Brain microvascular endothelial cell (primary cell): ENCODE results near the gene SGSM2.

Source experiments
- DNase-seq: peaks from one replicate; pipeline ENCODE4 v3.0.0-alpha.2; 2020
- H3K27ac ChIP-seq: fragments of 250-450 bp; sonication (Bioruptor Pico); 2 replicates; pipeline ENCODE4 v1.5.1; 2020; ENCODE audit warnings: mild to moderate bottlenecking, moderate library complexity
- H3K27me3 ChIP-seq: fragments of 250-450 bp; sonication (Bioruptor Pico); replicated peaks from 2 replicates; pipeline ENCODE4 v1.5.1; 2020; ENCODE audit warnings: mild to moderate bottlenecking
- H3K36me3 ChIP-seq: fragments of 250-450 bp; sonication (Bioruptor Pico); replicated peaks from 2 replicates; pipeline ENCODE4 v1.5.1; 2020; ENCODE audit warnings: mild to moderate bottlenecking
- H3K4me3 ChIP-seq: 2 replicates; pipeline ENCODE4 v1.5.1; 2011; ENCODE audit warnings: low read depth, mild to moderate bottlenecking, control low read depth, low read length, moderate library complexity
- CTCF ChIP-seq: IDR thresholded peaks from 2 replicates; pipeline ENCODE4 v1.5.1; 2011; ENCODE audit warnings: low read depth, mild to moderate bottlenecking, moderate library complexity, low read length, control low read depth, inconsistent platforms; ENCODE audit errors: missing control alignments
- in situ Hi-C: cut with HindIII; loops from 2 replicates; pipeline ENCODE4 v1.10.0; 2017; ENCODE audit warnings: low sequenced_read_pairs, low pct_ligation_motif_present

SGSM2 gene

GRCh38 chr17:2374549-2375285 is 37.4 kb downstream of the SGSM2 start:
- no peak for TF ChIP-seq CTCF
- no peak for DNase-seq
- in situ Hi-C loops, result no loop called here
- Histone ChIP-seq H3K4me3 (no peak overlapping the region), H3K36me3 (peaks cover 11% of the 10 kb centered on the region), H3K27me3 (no peaks in the 10 kb centered on the region), H3K27ac (no peak overlapping the region)

- TF ChIP-seq CTCF, result no peak
- Histone ChIP-seq H3K4me3 (no peak overlapping the region), H3K27me3 (no peaks in the 10 kb centered on the region), H3K36me3 (peaks cover 11% of the 10 kb centered on the region), H3K27ac (no peak overlapping the region)
- in situ Hi-C loops, result no loop called here
- DNase-seq, result no peak
Observed at GRCh38 chr17:2375406-2375805, 38.1 kb downstream of the SGSM2 start.

GRCh38 chr17:2376107-2376506 is 38.8 kb downstream of the SGSM2 start:
- no peak overlapping the region for H3K4me3 ChIP-seq
- in situ Hi-C loops, result no loop called here
- peaks cover 11% of the 10 kb centered on the region for H3K36me3 ChIP-seq
- H3K27ac ChIP-seq, result no peak overlapping the region
- no peak for TF ChIP-seq CTCF
- no peaks in the 10 kb centered on the region for H3K27me3 ChIP-seq
- DNase-seq, result no peak

- Histone ChIP-seq H3K27me3 (no peaks in the 10 kb centered on the region), H3K27ac (no peak overlapping the region), H3K36me3 (peaks cover 11% of the 10 kb centered on the region), H3K4me3 (no peak overlapping the region)
- in situ Hi-C loops, result no loop called here
- no peak for TF ChIP-seq CTCF
- DNase-seq, result no peak
Observed at GRCh38 chr17:2377659-2378058, 40.4 kb downstream of the SGSM2 start.

GRCh38 chr17:2378905-2379304 is 41.6 kb downstream of the SGSM2 start:
- no peak for DNase-seq
- no peak for TF ChIP-seq CTCF
- in situ Hi-C loops, result no loop called here
- H3K36me3 ChIP-seq, result peaks cover 8% of the 10 kb centered on the region
- no peak overlapping the region for H3K27ac ChIP-seq
- no peak overlapping the region for H3K4me3 ChIP-seq
- no peaks in the 10 kb centered on the region for H3K27me3 ChIP-seq
